Karpas-422 (cell line): ENCODE data around the gene FNTB. TPM values are rescaled to one million over a fixed set of nuclear protein-coding genes. Genes with fewer than 3 reads are reported as not detected.
"Not testable (repeated sequence)": the region's sequence is repeated elsewhere in the genome, so short reads cannot be mapped to it uniquely, and the experiment has no call there.

Experiments
- DNase-seq: peaks from one replicate; pipeline ENCODE4 v3.0.0-alpha.2; 2015
- H2AFZ ChIP-seq: fragments of 200-600 bp; sonication (generic); 2 replicates; pipeline ENCODE4 v1.6.1; 2014; ENCODE audit warnings: antibody characterized with exemption, low read length, mixed read lengths
- H3K27ac ChIP-seq: fragments of 200-600 bp; sonication (generic); 2 replicates; pipeline ENCODE4 v1.5.1; 2014; ENCODE audit warnings: mild to moderate bottlenecking, low read length, moderate library complexity
- H3K27me3 ChIP-seq: fragments of 200-600 bp; sonication (generic); 2 replicates; pipeline ENCODE4 v1.6.1; 2014; ENCODE audit warnings: low read length, mixed read lengths
- H3K36me3 ChIP-seq: fragments of 200-600 bp; sonication (generic); 2 replicates; pipeline ENCODE4 v1.6.1; 2014; ENCODE audit warnings: low read length, mixed read lengths; ENCODE audit not compliant: insufficient read depth
- H3K4me1 ChIP-seq: fragments of 200-600 bp; sonication (generic); 2 replicates; pipeline ENCODE4 v1.6.1; 2014; ENCODE audit warnings: mild to moderate bottlenecking, low read length, mixed read lengths
- H3K4me2 ChIP-seq: fragments of 200-600 bp; sonication (generic); 2 replicates; pipeline ENCODE4 v1.6.1; 2014; ENCODE audit warnings: low read length, low read depth, mild to moderate bottlenecking; ENCODE audit not compliant: poor library complexity, severe bottlenecking
- H3K4me3 ChIP-seq: fragments of 200-600 bp; sonication (generic); 2 replicates; pipeline ENCODE4 v1.5.1; 2014; ENCODE audit warnings: mild to moderate bottlenecking, antibody characterized with exemption, low read length, mixed read lengths
- H3K79me2 ChIP-seq: fragments of 200-600 bp; sonication (generic); 2 replicates; pipeline ENCODE4 v1.6.1; 2014; ENCODE audit warnings: mild to moderate bottlenecking, low read length, mixed read lengths
- H3K9ac ChIP-seq: fragments of 200-600 bp; sonication (generic); 2 replicates; pipeline ENCODE4 v1.6.0; 2014; ENCODE audit warnings: low read length
- H3K9me2 ChIP-seq: fragments of 200-600 bp; sonication (generic), shearing (Covaris generic); replicated peaks from 2 replicates; pipeline ENCODE4 v1.6.0; 2014; ENCODE audit warnings: mild to moderate bottlenecking, low read length, moderate library complexity; ENCODE audit not compliant: insufficient read depth
- H3K9me3 ChIP-seq: fragments of 300-700, 200-600 bp; sonication (generic); 2 replicates; pipeline ENCODE4 v1.6.1; 2014; ENCODE audit warnings: low read length, mixed read lengths
- H4K20me1 ChIP-seq: fragments of 200-600 bp; sonication (generic); 2 replicates; pipeline ENCODE4 v1.6.1; 2014; ENCODE audit warnings: mild to moderate bottlenecking, antibody characterized with exemption, low read length, low read depth; ENCODE audit not compliant: insufficient read depth
- total RNA-seq: library from RNA; depleted of rRNA; stranded (reverse); fragments of >200 nt; shearing (Covaris generic); gene quantifications from 2 replicates; pipeline ENCODE4 v1.2.3, GENCODE V29; 2014; ENCODE audit warnings: low replicate concordance

The FNTB gene
- total RNA-seq, 1 experiment from 2014 or later: 16.0 TPM

DNA sequence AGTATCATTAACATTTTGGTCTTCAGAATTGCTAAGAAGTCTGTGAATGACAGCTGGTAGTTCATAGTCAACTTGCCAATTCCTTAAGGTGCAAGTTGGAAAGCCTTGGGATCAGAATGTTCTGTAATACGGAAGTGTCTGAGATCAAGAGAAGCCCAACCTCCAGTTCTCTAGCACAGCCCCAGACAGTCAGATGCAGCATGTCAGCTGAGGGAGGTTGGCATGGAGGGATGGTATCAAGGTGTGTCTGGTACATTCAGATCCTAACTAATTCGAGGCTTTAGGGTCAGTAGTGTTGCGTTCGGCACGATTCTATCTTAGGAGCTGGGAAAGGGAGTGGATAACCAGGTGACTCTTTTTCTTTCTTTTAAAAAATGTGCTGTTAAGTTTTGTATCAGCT lies 38.3 kb downstream of the FNTB start:
- peaks cover 2% of the 10 kb centered on the region; the same call in 1 of the 2 replicates for H3K79me2 ChIP-seq
- H3K4me3 ChIP-seq: no peak overlapping the region

GRCh38 chr14:65025818-65026217 lies 39.1 kb downstream of the FNTB start:
- H3K36me3 ChIP-seq: peaks cover 13% of the 10 kb centered on the region; the same call in 1 of the 2 replicates
- H3K9me2 ChIP-seq: no peaks in the 10 kb centered on the region
- DNase-seq: no peak
- H3K4me1 ChIP-seq: no peaks in the 10 kb centered on the region
- no peaks in the 10 kb centered on the region for H4K20me1 ChIP-seq
- no peaks in the 10 kb centered on the region for H3K27me3 ChIP-seq
- H3K79me2 ChIP-seq: peaks cover 2% of the 10 kb centered on the region; the same call in 1 of the 2 replicates
- H3K4me2 ChIP-seq: no peak overlapping the region
- H3K9ac ChIP-seq: no peak overlapping the region
- H2AFZ ChIP-seq: no peak overlapping the region
- H3K27ac ChIP-seq: no peak overlapping the region
- no peak overlapping the region for H3K4me3 ChIP-seq
- H3K9me3 ChIP-seq: no peaks in the 10 kb centered on the region

More for the DNA sequence above, 38.3 kb downstream of the FNTB start:
- Histone ChIP-seq H3K9ac (no peak overlapping the region), H3K9me2 (no peaks in the 10 kb centered on the region), H2AFZ (no peak overlapping the region), H3K36me3 (peaks cover 13% of the 10 kb centered on the region; the same call in 1 of the 2 replicates), H3K4me1 (no peaks in the 10 kb centered on the region), H3K9me3 (no peaks in the 10 kb centered on the region), H3K27ac (no peak overlapping the region), H4K20me1 (no peaks in the 10 kb centered on the region), H3K4me2 (no peak overlapping the region), H3K27me3 (no peaks in the 10 kb centered on the region)
- no peak for DNase-seq

GRCh38 chr14:65026526-65026925 lies 39.8 kb downstream of the FNTB start:
- H2AFZ ChIP-seq: no peak overlapping the region
- no peaks in the 10 kb centered on the region for H3K9me2 ChIP-seq
- H3K9me3 ChIP-seq: no peaks in the 10 kb centered on the region
- no peaks in the 10 kb centered on the region for H4K20me1 ChIP-seq
- no peak overlapping the region for H3K4me2 ChIP-seq
- no peak overlapping the region for H3K9ac ChIP-seq
- H3K27me3 ChIP-seq: no peaks in the 10 kb centered on the region
- no peaks in the 10 kb centered on the region for H3K4me1 ChIP-seq
- peaks cover 2% of the 10 kb centered on the region; the same call in 1 of the 2 replicates for H3K79me2 ChIP-seq
- DNase-seq: no peak
- H3K27ac ChIP-seq: no peak overlapping the region
- H3K4me3 ChIP-seq: no peak overlapping the region
- H3K36me3 ChIP-seq: peaks cover 13% of the 10 kb centered on the region; the same call in 1 of the 2 replicates

DNA sequence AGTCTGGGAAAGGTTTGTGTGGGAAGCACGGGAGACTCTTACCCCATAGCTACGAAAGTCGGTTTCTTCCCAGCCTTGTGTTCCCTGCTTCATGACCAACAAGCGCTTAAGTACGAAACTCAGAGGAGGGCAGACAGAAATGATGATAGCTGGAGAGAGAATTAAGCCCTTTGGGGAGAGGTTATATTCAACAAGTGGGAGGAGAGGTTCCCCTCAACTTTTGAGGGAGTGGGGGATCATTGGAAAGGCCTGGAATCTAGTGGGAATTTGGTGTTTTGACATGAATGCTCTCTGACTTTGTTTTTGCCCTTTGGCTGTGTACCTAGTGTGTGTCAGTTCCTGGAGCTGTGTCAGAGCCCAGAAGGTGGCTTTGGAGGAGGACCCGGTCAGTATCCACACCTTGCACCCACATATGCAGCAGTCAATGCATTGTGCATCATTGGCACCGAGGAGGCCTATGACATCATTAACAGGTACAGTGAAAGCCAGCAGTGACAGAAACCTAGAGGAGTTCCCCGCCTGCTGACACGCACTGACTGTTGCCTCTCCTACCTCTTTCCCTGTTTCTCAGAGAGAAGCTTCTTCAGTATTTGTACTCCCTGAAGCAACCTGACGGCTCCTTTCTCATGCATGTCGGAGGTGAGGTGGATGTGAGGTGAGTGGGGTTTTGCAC lies 40.6 kb downstream of the FNTB start:
- Histone ChIP-seq H3K4me3 (no peak overlapping the region), H3K36me3 (peaks cover 13% of the 10 kb centered on the region; the same call in 1 of the 2 replicates), H3K4me2 (no peak overlapping the region), H3K9me3 (no peaks in the 10 kb centered on the region), H3K9me2 (no peaks in the 10 kb centered on the region), H2AFZ (no peak overlapping the region), H4K20me1 (no peaks in the 10 kb centered on the region), H3K27me3 (no peaks in the 10 kb centered on the region), H3K27ac (no peak overlapping the region), H3K79me2 (peaks cover 2% of the 10 kb centered on the region; the same call in 1 of the 2 replicates), H3K4me1 (no peaks in the 10 kb centered on the region), H3K9ac (no peak overlapping the region)
- DNase-seq: no peak

DNA sequence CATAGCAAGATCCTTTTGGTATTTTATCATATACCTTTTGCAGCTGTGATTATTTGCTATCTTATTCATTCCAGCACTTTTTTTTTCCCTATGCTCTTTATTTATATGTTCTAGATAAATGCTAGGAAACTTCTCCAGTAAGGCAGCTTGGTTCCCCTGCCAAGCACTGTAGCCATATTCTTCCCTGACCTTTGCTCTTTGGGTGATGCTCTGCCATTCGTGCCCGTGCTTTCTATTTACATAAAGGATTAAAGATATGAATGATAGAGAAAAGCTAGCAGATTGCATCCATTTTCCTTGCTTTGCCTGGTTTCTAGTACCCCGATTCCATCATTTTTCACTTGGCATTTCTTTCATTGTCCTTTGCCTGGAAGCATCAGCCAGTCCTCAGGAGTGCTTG lies 42.2 kb downstream of the FNTB start:
- no peaks in the 10 kb centered on the region for H3K9me2 ChIP-seq
- H4K20me1 ChIP-seq: no peaks in the 10 kb centered on the region
- no peaks in the 10 kb centered on the region for H3K27me3 ChIP-seq
- H3K9ac ChIP-seq: no peak overlapping the region
- H3K4me1 ChIP-seq: no peaks in the 10 kb centered on the region
- H3K4me3 ChIP-seq: no peak overlapping the region
- no peaks in the 10 kb centered on the region for H3K9me3 ChIP-seq
- 0 out of 2 replicates have a peak, but pooled peaks cover 2% of the 10 kb centered on the region for H3K79me2 ChIP-seq
- no peak overlapping the region for H3K4me2 ChIP-seq
- DNase-seq: no peak
- no peak overlapping the region for H2AFZ ChIP-seq
- peaks cover 19% of the 10 kb centered on the region for H3K36me3 ChIP-seq
- no peak overlapping the region for H3K27ac ChIP-seq

DNA sequence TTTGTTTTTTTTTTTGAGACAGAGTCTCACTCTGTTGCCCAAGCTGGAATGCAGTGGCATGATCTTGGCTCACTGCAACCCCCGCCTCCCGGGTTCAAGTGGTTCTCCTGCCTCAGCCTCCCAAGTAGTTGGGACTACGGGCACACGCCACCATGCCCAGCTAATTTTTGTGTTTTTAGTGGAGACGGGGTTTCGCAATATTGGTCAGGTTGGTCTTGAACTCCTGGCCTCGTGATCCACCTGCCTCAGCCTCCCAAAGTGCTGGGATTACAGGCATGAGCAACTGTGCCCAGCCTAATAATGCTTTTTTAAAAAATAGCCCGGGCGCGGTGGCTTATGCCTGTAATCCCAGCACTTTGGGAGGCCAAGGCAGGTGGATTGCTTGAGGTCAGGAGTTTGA lies 44.6 kb downstream of the FNTB start:
- H3K9ac ChIP-seq, H3K4me2 ChIP-seq, H3K4me1 ChIP-seq, H3K9me2 ChIP-seq, DNase-seq, H3K9me3 ChIP-seq, H3K4me3 ChIP-seq, H4K20me1 ChIP-seq, H3K79me2 ChIP-seq, H3K27me3 ChIP-seq, H2AFZ ChIP-seq, H3K27ac ChIP-seq: not testable (repeated sequence)
- peaks cover 26% of the 10 kb centered on the region for H3K36me3 ChIP-seq

GRCh38 chr14:65032319-65032718 lies 45.6 kb downstream of the FNTB start:
- Histone ChIP-seq H3K9ac (no peak overlapping the region), H3K79me2 (no peaks in the 10 kb centered on the region), H3K9me2 (no peaks in the 10 kb centered on the region), H3K36me3 (peaks cover 23% of the 10 kb centered on the region), H3K27ac (no peak overlapping the region), H3K4me2 (no peak overlapping the region), H4K20me1 (no peaks in the 10 kb centered on the region), H3K4me3 (no peak overlapping the region), H3K4me1 (no peaks in the 10 kb centered on the region), H2AFZ (no peak overlapping the region), H3K27me3 (no peaks in the 10 kb centered on the region), H3K9me3 (no peaks in the 10 kb centered on the region)
- DNase-seq: no peak

DNA sequence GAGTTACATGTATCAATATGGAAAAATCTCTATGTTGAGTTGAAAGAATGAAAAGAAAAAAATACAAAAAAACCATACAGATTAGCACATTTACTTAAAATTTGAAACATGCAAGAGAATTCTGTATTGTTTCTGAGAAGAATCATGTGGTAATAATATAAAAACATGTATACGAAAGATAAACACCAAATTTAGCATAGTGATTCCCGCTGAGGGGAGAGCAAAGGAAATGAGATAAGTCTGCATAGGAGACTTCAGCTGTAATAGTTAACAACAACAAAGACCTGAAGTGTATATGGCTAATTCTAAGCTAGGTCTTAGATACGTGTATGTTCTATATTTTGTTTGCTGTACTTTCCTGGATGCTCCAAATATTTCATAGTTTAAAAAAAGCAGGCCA lies 46.5 kb downstream of the FNTB start:
- H3K4me2 ChIP-seq: no peak overlapping the region
- no peaks in the 10 kb centered on the region for H3K9me3 ChIP-seq
- no peaks in the 10 kb centered on the region for H4K20me1 ChIP-seq
- peaks cover 14% of the 10 kb centered on the region for H3K36me3 ChIP-seq
- H3K9me2 ChIP-seq: no peaks in the 10 kb centered on the region
- no peaks in the 10 kb centered on the region for H3K79me2 ChIP-seq
- H3K9ac ChIP-seq: no peak overlapping the region
- no peaks in the 10 kb centered on the region for H3K4me1 ChIP-seq
- no peak overlapping the region for H2AFZ ChIP-seq
- no peak for DNase-seq
- H3K4me3 ChIP-seq: no peak overlapping the region
- H3K27me3 ChIP-seq: no peaks in the 10 kb centered on the region
- H3K27ac ChIP-seq: no peak overlapping the region
